NCI-H2196 (cell line): ENCODE results near the gene ERN1.

Experiments
- DNase-seq: peaks from one replicate; lab custom pipeline; 2025; ENCODE audit not compliant: unreplicated experiment; lab: John Stamatoyannopoulos, UW

Gene ERN1

GRCh38 chr17:63991611-63992010 lies 138.3 kb downstream of the ERN1 start:
- no peak for DNase-seq

- no peak for DNase-seq
Measured at GRCh38 chr17:63989622-63990345, 140.2 kb downstream of the ERN1 start.
